HEK293 (cell line): ENCODE results near the gene KIAA0586.

Experiments
- CTCF ChIA-PET: fragments of 350-600 bp; formaldehyde crosslinking; extraction: SDS; loops from one replicate; lab custom pipeline; 2021; ENCODE audit warnings: antibody characterized with exemption; lab: Yijun Ruan, JAX
- POLR2A ChIA-PET: fragments of 300-600 bp; formaldehyde crosslinking; extraction: SDS; loops from one replicate; lab custom pipeline; 2020; ENCODE audit warnings: antibody characterized with exemption, inconsistent platforms; lab: Yijun Ruan, JAX
- H3K27ac ChIP-seq: fragments of 200-500 bp; sonication (Bioruptor generic); 2 replicates; pipeline ENCODE4 v1.5.1; 2014; ENCODE audit warnings: low read depth, low read length, control low read depth, inconsistent platforms; ENCODE audit errors: extremely low read depth
- H3K36me3 ChIP-seq, 2 experiments: fragments of 200-500 bp in 1 of 2; sonication (Bioruptor generic) in 1 of 2; 1 replicate in 1 of 2; 2 replicates in 1 of 2; pipeline ENCODE4 v1.5.1; 2014 to 2017; ENCODE audit warnings: inconsistent platforms in 2 of 2, low read length in 2 of 2; ENCODE audit not compliant: control insufficient read depth in 2 of 2, insufficient read depth in 1 of 2
- H3K4me1 ChIP-seq: fragments of 200-500 bp; sonication (Bioruptor generic); 2 replicates; pipeline ENCODE4 v1.5.1; 2014; ENCODE audit warnings: mild to moderate bottlenecking, low read length, inconsistent platforms; ENCODE audit not compliant: control insufficient read depth, insufficient read depth
- H3K4me3 ChIP-seq: 2 replicates; pipeline ENCODE4 v1.5.1; 2011; ENCODE audit warnings: low read depth, mild to moderate bottlenecking, control low read depth, low read length, moderate library complexity
- H3K9me3 ChIP-seq: fragments of 200-500 bp; sonication (Bioruptor generic); 2 replicates; pipeline ENCODE4 v1.5.1; 2014; ENCODE audit warnings: low read depth, low read length, inconsistent platforms; ENCODE audit not compliant: control insufficient read depth, insufficient read depth
- ZBTB17 ChIP-seq: fragments of 450-650 bp; formaldehyde crosslinking; IDR thresholded peaks from 2 replicates; pipeline ENCODE4 v1.5.1; 2016; ENCODE audit warnings: missing biosample characterization, missing genetic modification characterization
- ZNF146 ChIP-seq: fragments of 450-650 bp; formaldehyde crosslinking; IDR thresholded peaks from 2 replicates; pipeline ENCODE4 v1.5.1; 2016; ENCODE audit warnings: missing biosample characterization, missing genetic modification characterization
- ZNF221 ChIP-seq: fragments of 450-650 bp; formaldehyde crosslinking; IDR thresholded peaks from 2 replicates; pipeline ENCODE4 v1.5.1; 2017; ENCODE audit warnings: missing biosample characterization, missing genetic modification characterization, borderline replicate concordance
- ZNF302 ChIP-seq: fragments of 450-650 bp; formaldehyde crosslinking; IDR thresholded peaks from 2 replicates; pipeline ENCODE4 v1.5.1; 2016; ENCODE audit warnings: missing biosample characterization, missing genetic modification characterization, low read depth
- ZNF423 ChIP-seq: fragments of 450-650 bp; formaldehyde crosslinking; IDR thresholded peaks from 2 replicates; pipeline ENCODE4 v1.5.1; 2016; ENCODE audit warnings: missing biosample characterization, missing genetic modification characterization
- ZNF426 ChIP-seq: fragments of 450-650 bp; formaldehyde crosslinking; IDR thresholded peaks from 2 replicates; pipeline ENCODE4 v1.5.1; 2017; ENCODE audit warnings: missing biosample characterization, missing genetic modification characterization, mild to moderate bottlenecking, inconsistent platforms, moderate library complexity
- ZNF48 ChIP-seq: fragments of 450-650 bp; formaldehyde crosslinking; IDR thresholded peaks from 2 replicates; pipeline ENCODE4 v1.5.1; 2016; ENCODE audit warnings: missing biosample characterization, missing genetic modification characterization
- ZNF610 ChIP-seq: fragments of 450-650 bp; formaldehyde crosslinking; IDR thresholded peaks from 2 replicates; pipeline ENCODE4 v1.5.1; 2016; ENCODE audit warnings: missing biosample characterization, missing genetic modification characterization, borderline replicate concordance
- ZNF776 ChIP-seq: fragments of 450-650 bp; formaldehyde crosslinking; IDR thresholded peaks from 2 replicates; pipeline ENCODE4 v1.5.0; 2017; ENCODE audit warnings: missing biosample characterization, missing genetic modification characterization, borderline replicate concordance
- ZNF785 ChIP-seq: fragments of 450-650 bp; formaldehyde crosslinking; IDR thresholded peaks from 2 replicates; pipeline ENCODE4 v1.5.1; 2016; ENCODE audit warnings: missing biosample characterization, missing genetic modification characterization
- ZNF791 ChIP-seq: fragments of 450-650 bp; formaldehyde crosslinking; IDR thresholded peaks from 2 replicates; pipeline ENCODE4 v1.5.1; 2016; ENCODE audit warnings: missing biosample characterization, missing genetic modification characterization
- ZNF837 ChIP-seq: fragments of 450-650 bp; formaldehyde crosslinking; IDR thresholded peaks from 2 replicates; pipeline ENCODE4 v1.5.1; 2016; ENCODE audit warnings: missing biosample characterization, missing genetic modification characterization
- TF ChIP-seq, protein P1 (sequence below): fragments of 450-650 bp; formaldehyde crosslinking; IDR thresholded peaks from 2 replicates; pipeline ENCODE4 v1.5.1; 2016; ENCODE audit warnings: missing biosample characterization, missing genetic modification characterization, borderline replicate concordance
- TF ChIP-seq, protein P2 (sequence below): fragments of 450-650 bp; formaldehyde crosslinking; IDR thresholded peaks from 2 replicates; pipeline ENCODE4 v1.5.1; 2016; ENCODE audit warnings: missing biosample characterization, missing genetic modification characterization
- TF ChIP-seq, protein P3 (sequence below): fragments of 450-650 bp; formaldehyde crosslinking; IDR thresholded peaks from 2 replicates; pipeline ENCODE4 v1.5.1; 2016; ENCODE audit warnings: missing biosample characterization, missing genetic modification characterization
- TF ChIP-seq, protein P4 (sequence below): fragments of 450-650 bp; formaldehyde crosslinking; IDR thresholded peaks from 2 replicates; pipeline ENCODE4 v1.5.1; 2016; ENCODE audit warnings: missing biosample characterization, missing genetic modification characterization

The KIAA0586 gene

DNA sequence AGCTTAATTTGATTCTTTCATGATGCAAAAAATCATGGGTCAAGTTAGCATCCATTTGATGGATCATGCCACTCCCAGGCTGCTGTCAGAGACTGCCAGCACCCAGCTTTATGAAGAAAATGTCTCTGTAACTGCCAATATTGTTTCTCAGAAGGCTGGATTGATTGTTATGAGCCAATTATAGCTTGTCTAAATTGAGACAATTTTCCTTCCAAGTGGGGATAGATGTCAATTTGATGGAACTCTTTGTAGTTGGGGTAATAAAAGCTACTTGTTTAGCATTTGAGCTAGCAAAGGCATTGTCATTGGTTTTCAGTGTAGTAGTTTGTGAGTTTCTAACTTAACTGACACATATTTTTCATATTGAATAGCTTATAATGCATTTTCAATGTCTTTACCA is 128.1 kb downstream of the KIAA0586 start (continued):
- TF ChIP-seq, protein P1, sequence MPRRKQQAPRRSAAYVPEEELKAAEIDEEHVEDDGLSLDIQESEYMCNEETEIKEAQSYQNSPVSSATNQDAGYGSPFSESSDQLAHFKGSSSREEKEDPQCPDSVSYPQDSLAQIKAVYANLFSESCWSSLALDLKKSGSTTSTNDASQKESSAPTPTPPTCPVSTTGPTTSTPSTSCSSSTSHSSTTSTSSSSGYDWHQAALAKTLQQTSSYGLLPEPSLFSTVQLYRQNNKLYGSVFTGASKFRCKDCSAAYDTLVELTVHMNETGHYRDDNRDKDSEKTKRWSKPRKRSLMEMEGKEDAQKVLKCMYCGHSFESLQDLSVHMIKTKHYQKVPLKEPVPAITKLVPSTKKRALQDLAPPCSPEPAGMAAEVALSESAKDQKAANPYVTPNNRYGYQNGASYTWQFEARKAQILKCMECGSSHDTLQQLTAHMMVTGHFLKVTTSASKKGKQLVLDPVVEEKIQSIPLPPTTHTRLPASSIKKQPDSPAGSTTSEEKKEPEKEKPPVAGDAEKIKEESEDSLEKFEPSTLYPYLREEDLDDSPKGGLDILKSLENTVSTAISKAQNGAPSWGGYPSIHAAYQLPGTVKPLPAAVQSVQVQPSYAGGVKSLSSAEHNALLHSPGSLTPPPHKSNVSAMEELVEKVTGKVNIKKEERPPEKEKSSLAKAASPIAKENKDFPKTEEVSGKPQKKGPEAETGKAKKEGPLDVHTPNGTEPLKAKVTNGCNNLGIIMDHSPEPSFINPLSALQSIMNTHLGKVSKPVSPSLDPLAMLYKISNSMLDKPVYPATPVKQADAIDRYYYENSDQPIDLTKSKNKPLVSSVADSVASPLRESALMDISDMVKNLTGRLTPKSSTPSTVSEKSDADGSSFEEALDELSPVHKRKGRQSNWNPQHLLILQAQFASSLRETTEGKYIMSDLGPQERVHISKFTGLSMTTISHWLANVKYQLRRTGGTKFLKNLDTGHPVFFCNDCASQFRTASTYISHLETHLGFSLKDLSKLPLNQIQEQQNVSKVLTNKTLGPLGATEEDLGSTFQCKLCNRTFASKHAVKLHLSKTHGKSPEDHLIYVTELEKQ (tag by site-specific recombination): no peak
- TF ChIP-seq, all 188 proteins: peak for 0

DNA sequence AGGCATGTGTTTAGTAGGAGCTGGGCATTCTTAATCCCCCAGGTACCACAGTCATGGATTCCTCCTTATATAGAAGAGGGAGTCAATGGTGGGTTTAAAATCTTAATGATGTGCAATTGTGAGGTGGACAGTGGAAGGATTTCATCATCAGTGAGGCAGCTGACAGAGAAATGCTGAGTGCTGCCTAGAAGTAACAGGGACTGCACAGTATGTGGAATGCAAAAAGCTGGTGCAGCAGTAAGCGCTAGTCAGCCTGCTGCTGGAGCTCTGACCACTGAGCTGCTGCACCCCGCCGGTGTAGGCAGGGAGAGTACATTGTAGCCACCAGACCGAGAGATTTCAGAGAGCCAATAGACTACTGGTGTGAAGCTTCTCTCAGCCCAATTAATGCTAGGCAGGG is 129.7 kb downstream of the KIAA0586 start:
- CTCF ChIA-PET: interaction anchor here (0.7 to 1.0 kb wide), 2 partner anchors 56 to 79 kb away, joined by 3 read pairs; no protein-coding TSS in a partner anchor
- Histone ChIP-seq H3K27ac (no peak overlapping the region), H3K9me3 (no peaks in the 10 kb centered on the region), H3K4me3 (no peak overlapping the region), H3K36me3 (no peaks in the 10 kb centered on the region), H3K4me1 (no peaks in the 10 kb centered on the region)
- TF ChIP-seq, protein P2, sequence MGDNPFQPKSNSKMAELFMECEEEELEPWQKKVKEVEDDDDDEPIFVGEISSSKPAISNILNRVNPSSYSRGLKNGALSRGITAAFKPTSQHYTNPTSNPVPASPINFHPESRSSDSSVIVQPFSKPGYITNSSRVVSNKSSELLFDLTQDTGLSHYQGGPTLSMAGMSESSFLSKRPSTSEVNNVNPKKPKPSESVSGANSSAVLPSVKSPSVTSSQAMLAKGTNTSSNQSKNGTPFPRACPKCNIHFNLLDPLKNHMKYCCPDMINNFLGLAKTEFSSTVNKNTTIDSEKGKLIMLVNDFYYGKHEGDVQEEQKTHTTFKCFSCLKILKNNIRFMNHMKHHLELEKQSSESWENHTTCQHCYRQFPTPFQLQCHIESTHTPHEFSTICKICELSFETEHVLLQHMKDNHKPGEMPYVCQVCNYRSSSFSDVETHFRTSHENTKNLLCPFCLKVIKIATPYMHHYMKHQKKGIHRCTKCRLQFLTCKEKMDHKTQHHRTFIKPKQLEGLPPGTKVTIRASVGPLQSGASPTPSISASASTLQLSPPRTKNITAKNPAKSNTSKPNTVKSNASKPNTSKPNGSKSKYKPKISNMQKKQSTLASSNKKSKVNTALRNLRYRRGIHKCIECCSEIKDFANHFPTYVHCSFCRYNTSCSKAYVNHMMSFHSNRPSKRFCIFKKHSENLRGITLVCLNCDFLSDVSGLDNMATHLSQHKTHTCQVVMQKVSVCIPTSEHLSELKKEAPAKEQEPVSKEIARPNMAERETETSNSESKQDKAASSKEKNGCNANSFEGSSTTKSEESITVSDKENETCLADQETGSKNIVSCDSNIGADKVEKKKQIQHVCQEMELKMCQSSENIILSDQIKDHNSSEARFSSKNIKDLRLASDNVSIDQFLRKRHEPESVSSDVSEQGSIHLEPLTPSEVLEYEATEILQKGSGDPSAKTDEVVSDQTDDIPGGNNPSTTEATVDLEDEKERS (tag by site-specific recombination): no peak
- no peak for TF ChIP-seq ZNF837 (tag by site-specific recombination)
- no peak for TF ChIP-seq ZNF785 (tag by site-specific recombination)
- TF ChIP-seq ZNF776 (tag by site-specific recombination): no peak
- no peak for TF ChIP-seq ZNF302 (tag by site-specific recombination)
- TF ChIP-seq, protein P3, sequence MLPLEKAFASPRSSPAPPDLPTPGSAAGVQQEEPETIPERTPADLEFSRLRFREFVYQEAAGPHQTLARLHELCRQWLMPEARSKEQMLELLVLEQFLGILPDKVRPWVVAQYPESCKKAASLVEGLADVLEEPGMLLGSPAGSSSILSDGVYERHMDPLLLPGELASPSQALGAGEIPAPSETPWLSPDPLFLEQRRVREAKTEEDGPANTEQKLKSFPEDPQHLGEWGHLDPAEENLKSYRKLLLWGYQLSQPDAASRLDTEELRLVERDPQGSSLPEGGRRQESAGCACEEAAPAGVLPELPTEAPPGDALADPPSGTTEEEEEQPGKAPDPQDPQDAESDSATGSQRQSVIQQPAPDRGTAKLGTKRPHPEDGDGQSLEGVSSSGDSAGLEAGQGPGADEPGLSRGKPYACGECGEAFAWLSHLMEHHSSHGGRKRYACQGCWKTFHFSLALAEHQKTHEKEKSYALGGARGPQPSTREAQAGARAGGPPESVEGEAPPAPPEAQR (tag by site-specific recombination): no peak
- no peak for TF ChIP-seq ZNF610 (tag by site-specific recombination)
- no peak for TF ChIP-seq ZNF791
- no peak for TF ChIP-seq ZNF423
- TF ChIP-seq ZBTB17 (tag by site-specific recombination): no peak
- TF ChIP-seq ZNF48 (tag by site-specific recombination): no peak
- no peak for TF ChIP-seq ZNF426 (tag by site-specific recombination)
- no peak for TF ChIP-seq ZNF146
- TF ChIP-seq, protein P4, sequence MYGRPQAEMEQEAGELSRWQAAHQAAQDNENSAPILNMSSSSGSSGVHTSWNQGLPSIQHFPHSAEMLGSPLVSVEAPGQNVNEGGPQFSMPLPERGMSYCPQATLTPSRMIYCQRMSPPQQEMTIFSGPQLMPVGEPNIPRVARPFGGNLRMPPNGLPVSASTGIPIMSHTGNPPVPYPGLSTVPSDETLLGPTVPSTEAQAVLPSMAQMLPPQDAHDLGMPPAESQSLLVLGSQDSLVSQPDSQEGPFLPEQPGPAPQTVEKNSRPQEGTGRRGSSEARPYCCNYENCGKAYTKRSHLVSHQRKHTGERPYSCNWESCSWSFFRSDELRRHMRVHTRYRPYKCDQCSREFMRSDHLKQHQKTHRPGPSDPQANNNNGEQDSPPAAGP (tag by site-specific recombination): no peak
- no peak for TF ChIP-seq ZNF221 (tag by site-specific recombination)
- POLR2A ChIA-PET: no interaction called here
